ENCODE data around the gene LDB2. TPM values are rescaled to one million over a fixed set of nuclear protein-coding genes. Genes with fewer than 3 reads are reported as not detected.

The LDB2 gene
- total and polyA plus RNA-seq, 2 of the 8 experiments (the other 6 are each of a cell fraction or from before 2014, with no cell fraction given), result 57.0 to 140 TPM

DNA sequence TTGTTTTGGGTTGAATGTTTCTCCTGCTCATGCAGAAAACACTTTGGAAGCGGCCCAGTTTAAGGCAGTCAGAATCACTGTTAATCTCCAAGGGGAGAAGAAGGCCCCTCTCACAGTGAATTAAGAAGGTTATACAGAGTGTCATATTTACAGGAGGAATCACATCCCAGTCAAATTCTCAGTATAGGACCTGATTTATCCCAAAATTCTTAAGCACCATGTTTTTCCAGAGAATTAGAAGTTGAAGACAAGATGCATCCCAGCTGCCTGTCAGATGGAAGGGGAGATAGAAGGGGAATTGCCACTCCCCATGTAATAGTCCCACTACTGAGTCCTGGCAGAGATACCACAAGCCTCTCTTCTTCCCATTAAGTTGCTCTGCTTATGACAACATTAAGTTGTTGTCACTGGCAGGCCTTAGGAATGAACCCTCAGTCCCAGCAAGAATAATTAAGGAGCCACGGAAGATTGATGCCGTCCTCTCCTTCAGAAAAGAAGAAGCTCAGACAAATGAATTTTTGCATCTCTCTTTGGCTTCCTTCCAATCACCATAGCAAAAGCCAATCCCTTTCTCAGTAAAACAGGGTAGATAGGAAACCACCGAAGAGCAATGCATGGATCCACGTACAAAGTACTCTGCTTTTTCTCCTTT lies 138.4 kb downstream of the LDB2 start (continued):
- TF ChIP-seq, protein P1, sequence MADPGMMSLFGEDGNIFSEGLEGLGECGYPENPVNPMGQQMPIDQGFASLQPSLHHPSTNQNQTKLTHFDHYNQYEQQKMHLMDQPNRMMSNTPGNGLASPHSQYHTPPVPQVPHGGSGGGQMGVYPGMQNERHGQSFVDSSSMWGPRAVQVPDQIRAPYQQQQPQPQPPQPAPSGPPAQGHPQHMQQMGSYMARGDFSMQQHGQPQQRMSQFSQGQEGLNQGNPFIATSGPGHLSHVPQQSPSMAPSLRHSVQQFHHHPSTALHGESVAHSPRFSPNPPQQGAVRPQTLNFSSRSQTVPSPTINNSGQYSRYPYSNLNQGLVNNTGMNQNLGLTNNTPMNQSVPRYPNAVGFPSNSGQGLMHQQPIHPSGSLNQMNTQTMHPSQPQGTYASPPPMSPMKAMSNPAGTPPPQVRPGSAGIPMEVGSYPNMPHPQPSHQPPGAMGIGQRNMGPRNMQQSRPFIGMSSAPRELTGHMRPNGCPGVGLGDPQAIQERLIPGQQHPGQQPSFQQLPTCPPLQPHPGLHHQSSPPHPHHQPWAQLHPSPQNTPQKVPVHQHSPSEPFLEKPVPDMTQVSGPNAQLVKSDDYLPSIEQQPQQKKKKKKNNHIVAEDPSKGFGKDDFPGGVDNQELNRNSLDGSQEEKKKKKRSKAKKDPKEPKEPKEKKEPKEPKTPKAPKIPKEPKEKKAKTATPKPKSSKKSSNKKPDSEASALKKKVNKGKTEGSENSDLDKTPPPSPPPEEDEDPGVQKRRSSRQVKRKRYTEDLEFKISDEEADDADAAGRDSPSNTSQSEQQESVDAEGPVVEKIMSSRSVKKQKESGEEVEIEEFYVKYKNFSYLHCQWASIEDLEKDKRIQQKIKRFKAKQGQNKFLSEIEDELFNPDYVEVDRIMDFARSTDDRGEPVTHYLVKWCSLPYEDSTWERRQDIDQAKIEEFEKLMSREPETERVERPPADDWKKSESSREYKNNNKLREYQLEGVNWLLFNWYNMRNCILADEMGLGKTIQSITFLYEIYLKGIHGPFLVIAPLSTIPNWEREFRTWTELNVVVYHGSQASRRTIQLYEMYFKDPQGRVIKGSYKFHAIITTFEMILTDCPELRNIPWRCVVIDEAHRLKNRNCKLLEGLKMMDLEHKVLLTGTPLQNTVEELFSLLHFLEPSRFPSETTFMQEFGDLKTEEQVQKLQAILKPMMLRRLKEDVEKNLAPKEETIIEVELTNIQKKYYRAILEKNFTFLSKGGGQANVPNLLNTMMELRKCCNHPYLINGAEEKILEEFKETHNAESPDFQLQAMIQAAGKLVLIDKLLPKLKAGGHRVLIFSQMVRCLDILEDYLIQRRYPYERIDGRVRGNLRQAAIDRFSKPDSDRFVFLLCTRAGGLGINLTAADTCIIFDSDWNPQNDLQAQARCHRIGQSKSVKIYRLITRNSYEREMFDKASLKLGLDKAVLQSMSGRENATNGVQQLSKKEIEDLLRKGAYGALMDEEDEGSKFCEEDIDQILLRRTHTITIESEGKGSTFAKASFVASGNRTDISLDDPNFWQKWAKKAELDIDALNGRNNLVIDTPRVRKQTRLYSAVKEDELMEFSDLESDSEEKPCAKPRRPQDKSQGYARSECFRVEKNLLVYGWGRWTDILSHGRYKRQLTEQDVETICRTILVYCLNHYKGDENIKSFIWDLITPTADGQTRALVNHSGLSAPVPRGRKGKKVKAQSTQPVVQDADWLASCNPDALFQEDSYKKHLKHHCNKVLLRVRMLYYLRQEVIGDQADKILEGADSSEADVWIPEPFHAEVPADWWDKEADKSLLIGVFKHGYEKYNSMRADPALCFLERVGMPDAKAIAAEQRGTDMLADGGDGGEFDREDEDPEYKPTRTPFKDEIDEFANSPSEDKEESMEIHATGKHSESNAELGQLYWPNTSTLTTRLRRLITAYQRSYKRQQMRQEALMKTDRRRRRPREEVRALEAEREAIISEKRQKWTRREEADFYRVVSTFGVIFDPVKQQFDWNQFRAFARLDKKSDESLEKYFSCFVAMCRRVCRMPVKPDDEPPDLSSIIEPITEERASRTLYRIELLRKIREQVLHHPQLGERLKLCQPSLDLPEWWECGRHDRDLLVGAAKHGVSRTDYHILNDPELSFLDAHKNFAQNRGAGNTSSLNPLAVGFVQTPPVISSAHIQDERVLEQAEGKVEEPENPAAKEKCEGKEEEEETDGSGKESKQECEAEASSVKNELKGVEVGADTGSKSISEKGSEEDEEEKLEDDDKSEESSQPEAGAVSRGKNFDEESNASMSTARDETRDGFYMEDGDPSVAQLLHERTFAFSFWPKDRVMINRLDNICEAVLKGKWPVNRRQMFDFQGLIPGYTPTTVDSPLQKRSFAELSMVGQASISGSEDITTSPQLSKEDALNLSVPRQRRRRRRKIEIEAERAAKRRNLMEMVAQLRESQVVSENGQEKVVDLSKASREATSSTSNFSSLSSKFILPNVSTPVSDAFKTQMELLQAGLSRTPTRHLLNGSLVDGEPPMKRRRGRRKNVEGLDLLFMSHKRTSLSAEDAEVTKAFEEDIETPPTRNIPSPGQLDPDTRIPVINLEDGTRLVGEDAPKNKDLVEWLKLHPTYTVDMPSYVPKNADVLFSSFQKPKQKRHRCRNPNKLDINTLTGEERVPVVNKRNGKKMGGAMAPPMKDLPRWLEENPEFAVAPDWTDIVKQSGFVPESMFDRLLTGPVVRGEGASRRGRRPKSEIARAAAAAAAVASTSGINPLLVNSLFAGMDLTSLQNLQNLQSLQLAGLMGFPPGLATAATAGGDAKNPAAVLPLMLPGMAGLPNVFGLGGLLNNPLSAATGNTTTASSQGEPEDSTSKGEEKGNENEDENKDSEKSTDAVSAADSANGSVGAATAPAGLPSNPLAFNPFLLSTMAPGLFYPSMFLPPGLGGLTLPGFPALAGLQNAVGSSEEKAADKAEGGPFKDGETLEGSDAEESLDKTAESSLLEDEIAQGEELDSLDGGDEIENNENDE (IDR thresholded peaks at IDR 0.05; ENCODE audit: insufficient replicate concordance, low read length), result no peak
- no peak for TF ChIP-seq JUND (IDR thresholded peaks at IDR 0.05; ENCODE audit: low read length)
- TF ChIP-seq CHD2 (IDR thresholded peaks at IDR 0.05; ENCODE audit: low read length), result no peak
- TF ChIP-seq TCF12 (IDR thresholded peaks at IDR 0.05; ENCODE audit: low read depth, low read length), result no peak
- TF ChIP-seq, protein P2, sequence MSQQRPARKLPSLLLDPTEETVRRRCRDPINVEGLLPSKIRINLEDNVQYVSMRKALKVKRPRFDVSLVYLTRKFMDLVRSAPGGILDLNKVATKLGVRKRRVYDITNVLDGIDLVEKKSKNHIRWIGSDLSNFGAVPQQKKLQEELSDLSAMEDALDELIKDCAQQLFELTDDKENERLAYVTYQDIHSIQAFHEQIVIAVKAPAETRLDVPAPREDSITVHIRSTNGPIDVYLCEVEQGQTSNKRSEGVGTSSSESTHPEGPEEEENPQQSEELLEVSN (IDR thresholded peaks at IDR 0.05), result no peak
- no peak for TF ChIP-seq SP1 (IDR thresholded peaks at IDR 0.05; ENCODE audit: low read depth, low read length)
- no peak for TF ChIP-seq BACH1 (IDR thresholded peaks at IDR 0.05; ENCODE audit: low read length)
- TF ChIP-seq, protein P3, sequence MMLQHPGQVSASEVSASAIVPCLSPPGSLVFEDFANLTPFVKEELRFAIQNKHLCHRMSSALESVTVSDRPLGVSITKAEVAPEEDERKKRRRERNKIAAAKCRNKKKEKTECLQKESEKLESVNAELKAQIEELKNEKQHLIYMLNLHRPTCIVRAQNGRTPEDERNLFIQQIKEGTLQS (IDR thresholded peaks at IDR 0.05; ENCODE audit: insufficient read depth, low read depth, low read length), result no peak
- TF ChIP-seq MAFK (IDR thresholded peaks at IDR 0.05; ENCODE audit: low read depth, low read length), result no peak

Measured in H1 (cell line).